ENCODE results near the gene ZNF714. TPM values are rescaled to one million over a fixed set of nuclear protein-coding genes. Genes with fewer than 3 reads are reported as not detected.

Gene ZNF714
- total RNA-seq, 1 experiment from 2014 or later, result 20.0 TPM

DNA sequence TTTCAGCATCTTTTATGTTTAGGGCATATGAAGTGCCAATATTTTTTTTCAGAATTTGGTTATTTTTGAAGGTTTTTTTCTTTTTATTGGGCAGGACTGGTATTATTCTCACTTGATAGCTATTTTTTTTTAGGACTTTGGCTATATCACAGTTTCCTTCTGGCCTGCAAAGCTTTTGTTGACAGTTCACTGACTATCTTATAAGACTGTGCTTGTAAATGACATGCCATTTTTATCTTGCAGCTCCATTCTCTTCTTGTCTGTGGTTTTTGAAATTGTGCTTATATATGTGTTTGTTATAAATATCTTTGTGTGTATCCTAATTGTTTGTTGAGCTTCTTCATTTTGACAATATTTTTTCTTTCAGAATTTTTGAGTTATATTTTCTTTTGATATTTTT, 33.4 kb downstream of the ZNF714 start:
- Histone ChIP-seq H3K4me1 (ENCODE audit: control insufficient read depth in 1 of 2, insufficient read depth in 2 of 2, low read length in 2 of 2) (no peaks in the 10 kb centered on the region; a peak in 1 of 4 replicates), H4K20me1 (ENCODE audit: insufficient read depth) (no peaks in the 10 kb centered on the region), H3K79me2 (ENCODE audit: insufficient read depth, low read length) (peaks cover 10% of the 10 kb centered on the region), H3K9me3 (ENCODE audit: control insufficient read depth in 1 of 2, insufficient read depth in 1 of 2, low read depth in 1 of 2, low read length in 2 of 2) (peaks cover 0 to 4% of the 10 kb centered on the region in 2 experiments; a peak in 1 of 4 replicates), H3K9me2 (ENCODE audit: insufficient read depth) (no peaks in the 10 kb centered on the region), H2AFZ (ENCODE audit: low read depth, low read length, poor library complexity, severe bottlenecking) (no peak overlapping the region), H3K4me2 (ENCODE audit: low read length) (no peak overlapping the region), H3K9ac (ENCODE audit: low read length) (no peak overlapping the region), H3K27ac (ENCODE audit: low read depth, low read length) (no peak overlapping the region), H3K27me3 (ENCODE audit: insufficient read depth, low read length) (no peaks in the 10 kb centered on the region), H3K36me3 (ENCODE audit: control insufficient read depth in 1 of 2, insufficient read depth in 2 of 2, low read length in 2 of 2) (peaks cover 15 to 27% of the 10 kb centered on the region in 2 experiments), H3K4me3 (replicated peaks in 1 of 2; ENCODE audit: low read depth in 1 of 2, low read length in 2 of 2) (no peak overlapping the region)
- POLR2A ChIA-PET, result no interaction called here
- no peak for TF ChIP-seq SIN3A (IDR thresholded peaks at IDR 0.05; ENCODE audit: low read depth)
- TF ChIP-seq ZFX (IDR thresholded peaks at IDR 0.05), result no peak
- TF ChIP-seq, protein P1, sequence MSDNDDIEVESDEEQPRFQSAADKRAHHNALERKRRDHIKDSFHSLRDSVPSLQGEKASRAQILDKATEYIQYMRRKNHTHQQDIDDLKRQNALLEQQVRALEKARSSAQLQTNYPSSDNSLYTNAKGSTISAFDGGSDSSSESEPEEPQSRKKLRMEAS (IDR thresholded peaks at IDR 0.05), result no peak
- TF ChIP-seq, protein P2, sequence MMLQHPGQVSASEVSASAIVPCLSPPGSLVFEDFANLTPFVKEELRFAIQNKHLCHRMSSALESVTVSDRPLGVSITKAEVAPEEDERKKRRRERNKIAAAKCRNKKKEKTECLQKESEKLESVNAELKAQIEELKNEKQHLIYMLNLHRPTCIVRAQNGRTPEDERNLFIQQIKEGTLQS (IDR thresholded peaks at IDR 0.05), result no peak
- TF ChIP-seq EZH2phosphoT487 (IDR thresholded peaks at IDR 0.05; ENCODE audit: borderline replicate concordance), result no peak
- TF ChIP-seq POLR2A (IDR thresholded peaks at IDR 0.05; ENCODE audit: borderline replicate concordance, extremely low read depth, insufficient read depth, insufficient read length), result no peak
- TF ChIP-seq TCF7L2 (IDR thresholded peaks at IDR 0.05; ENCODE audit: borderline replicate concordance, extremely low read depth, insufficient read depth, insufficient read length), result no peak
- TF ChIP-seq ELF1 (IDR thresholded peaks at IDR 0.05; ENCODE audit: borderline replicate concordance, low read depth), result no peak
- TF ChIP-seq ZNF274 (IDR thresholded peaks at IDR 0.05; ENCODE audit: low read depth, low read length), result no peak
- TF ChIP-seq FOSL1 (IDR thresholded peaks at IDR 0.05; ENCODE audit: low read depth), result no peak
- no peak for TF ChIP-seq POLR2AphosphoS5 (IDR thresholded peaks at IDR 0.05; ENCODE audit: low read depth, low read length)
- no TSS peak for BruUV-seq (replicated peaks)
- no peak for DNase-seq (ENCODE audit: low read depth, low spot score)
- CTCF ChIA-PET, result no interaction called here
- intact Hi-C loops (cut with micrococcal nuclease), result no loop called here
- RAD21 ChIA-PET (ENCODE audit: low non-redundant PET in 1 of 2, low total read pairs in 2 of 2, uncharacterized antibody in 2 of 2, unreplicated experiment in 2 of 2), result no interaction called here
- no peak for ATAC-seq

Data from HCT116 (cell line).